Smooth muscle cell (in vitro differentiated cells): ENCODE results near the gene GJB4. TPM values are rescaled to one million over a fixed set of nuclear protein-coding genes. Genes with fewer than 3 reads are reported as not detected.

Source experiments
- DNase-seq: peaks from one replicate; lab custom pipeline; 2025; ENCODE audit not compliant: unreplicated experiment; lab: John Stamatoyannopoulos, UW
- H2AFZ ChIP-seq: fragments of 200-600 bp; sonication (generic); 2 replicates; pipeline ENCODE4 v1.6.0; 2016; ENCODE audit warnings: antibody characterized with exemption, low read depth, mild to moderate bottlenecking
- H3F3A ChIP-seq: fragments of 200-600 bp; sonication (generic); 2 replicates; pipeline ENCODE4 v1.6.0; 2017; ENCODE audit warnings: antibody characterized with exemption, low read depth
- H3K27ac ChIP-seq: fragments of 200-600 bp; sonication (generic); 2 replicates; pipeline ENCODE4 v1.5.1; 2016; ENCODE audit warnings: low read depth, mild to moderate bottlenecking
- H3K27me3 ChIP-seq: fragments of 200-600 bp; sonication (generic); 2 replicates; pipeline ENCODE4 v1.6.1; 2016; ENCODE audit warnings: low read depth, mild to moderate bottlenecking
- H3K36me3 ChIP-seq: fragments of 200-600 bp; sonication (generic); 2 replicates; pipeline ENCODE4 v1.5.1; 2016; ENCODE audit warnings: low read depth
- H3K4me1 ChIP-seq: fragments of 200-600 bp; sonication (generic); 2 replicates; pipeline ENCODE4 v1.5.1; 2016; ENCODE audit warnings: low read depth
- H3K4me2 ChIP-seq: fragments of 200-600 bp; sonication (generic); 2 replicates; pipeline ENCODE4 v1.6.0; 2016; ENCODE audit warnings: mild to moderate bottlenecking
- H3K4me3 ChIP-seq: fragments of 200-600 bp; sonication (generic); 2 replicates; pipeline ENCODE4 v1.5.1; 2016; ENCODE audit warnings: mild to moderate bottlenecking
- H3K79me2 ChIP-seq: fragments of 200-600 bp; sonication (generic); 2 replicates; pipeline ENCODE4 v1.6.0; 2016; ENCODE audit warnings: low read depth, mild to moderate bottlenecking
- H3K9ac ChIP-seq: fragments of 200-600 bp; sonication (generic); 2 replicates; pipeline ENCODE4 v1.6.0; 2016; ENCODE audit warnings: low read depth
- H3K9me3 ChIP-seq: fragments of 200-600 bp; sonication (generic); replicated peaks from 2 replicates; pipeline ENCODE4 v1.5.1; 2016; ENCODE audit warnings: low read depth
- H4K20me1 ChIP-seq: fragments of 200-600 bp; sonication (generic); 2 replicates; pipeline ENCODE4 v1.6.0; 2016; ENCODE audit warnings: low read depth
- WGBS: methylation state at CpG from one replicate; pipeline ENCODE4 v1.1.7; 2016; ENCODE audit warnings: low lambda C conversion rate; 5-methylcytosine and 5-hydroxymethylcytosine counted together
- polyA plus RNA-seq: library from polyadenylated mRNA; unstranded; fragments of >200 nt; fragmentation: Nextera tagmentation; extraction: Ambion mirVana; gene quantifications from 2 replicates; pipeline ENCODE4 v1.2.1, GENCODE V29; 2016
- total RNA-seq: library from RNA; depleted of rRNA; stranded (reverse); fragments of >200 nt; gene quantifications from 2 replicates; pipeline ENCODE4 v1.2.3, GENCODE V29; 2014
- TF ChIP-seq, protein P1 (sequence below): fragments of 200-600 bp; sonication (generic); IDR thresholded peaks from 2 replicates; pipeline ENCODE4 v1.5.1; 2017; ENCODE audit warnings: borderline replicate concordance, mild to moderate bottlenecking, antibody characterized with exemption; ENCODE audit not compliant: insufficient read depth, poor library complexity, severe bottlenecking

GJB4 gene
- total and polyA plus RNA-seq, 2 experiments from 2014 or later: 0.67 TPM; not detected in 1

DNA sequence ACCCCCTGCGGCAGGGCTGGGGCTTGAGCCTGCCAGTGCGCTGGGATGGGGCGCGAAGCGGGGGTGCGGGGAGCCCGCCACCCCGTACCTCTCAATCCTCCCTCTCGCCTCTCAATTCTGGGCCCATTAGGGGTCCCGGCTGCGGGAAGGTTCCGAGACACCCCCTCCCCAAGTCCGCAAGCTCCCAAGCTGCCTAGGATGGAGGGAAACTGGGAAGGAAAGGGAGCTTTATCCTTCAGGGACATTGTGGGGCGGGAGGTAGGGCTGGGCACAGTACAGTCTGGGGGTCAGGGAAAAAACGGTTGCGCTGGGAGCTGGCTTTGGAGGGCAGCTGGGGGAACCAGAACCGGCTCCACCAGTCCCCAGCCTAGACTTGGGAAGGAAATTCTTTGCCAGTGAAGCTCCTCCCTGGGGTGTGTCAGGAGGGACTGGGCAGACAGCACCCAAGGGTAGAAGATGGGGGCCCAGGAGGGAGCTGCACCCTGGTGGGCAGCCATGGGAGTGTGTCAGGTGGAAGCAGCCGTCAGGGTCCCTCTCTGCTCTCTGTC lies 22.4 kb downstream of the GJB4 start:
- Histone ChIP-seq H3K4me1 (peaks cover 9% of the 10 kb centered on the region), H3K36me3 (no peaks in the 10 kb centered on the region), H3K79me2 (no peaks in the 10 kb centered on the region), H3K9me3 (no peaks in the 10 kb centered on the region), H3F3A (no peaks in the 10 kb centered on the region), H4K20me1 (no peaks in the 10 kb centered on the region), H3K9ac (no peak overlapping the region), H2AFZ (no peak overlapping the region), H3K4me2 (peak overlapping the region; percentile 87), H3K27ac (peak overlapping the region; percentile 49), H3K4me3 (peak overlapping the region; percentile 40), H3K27me3 (peaks cover 54% of the 10 kb centered on the region)
- TF ChIP-seq, protein P1, sequence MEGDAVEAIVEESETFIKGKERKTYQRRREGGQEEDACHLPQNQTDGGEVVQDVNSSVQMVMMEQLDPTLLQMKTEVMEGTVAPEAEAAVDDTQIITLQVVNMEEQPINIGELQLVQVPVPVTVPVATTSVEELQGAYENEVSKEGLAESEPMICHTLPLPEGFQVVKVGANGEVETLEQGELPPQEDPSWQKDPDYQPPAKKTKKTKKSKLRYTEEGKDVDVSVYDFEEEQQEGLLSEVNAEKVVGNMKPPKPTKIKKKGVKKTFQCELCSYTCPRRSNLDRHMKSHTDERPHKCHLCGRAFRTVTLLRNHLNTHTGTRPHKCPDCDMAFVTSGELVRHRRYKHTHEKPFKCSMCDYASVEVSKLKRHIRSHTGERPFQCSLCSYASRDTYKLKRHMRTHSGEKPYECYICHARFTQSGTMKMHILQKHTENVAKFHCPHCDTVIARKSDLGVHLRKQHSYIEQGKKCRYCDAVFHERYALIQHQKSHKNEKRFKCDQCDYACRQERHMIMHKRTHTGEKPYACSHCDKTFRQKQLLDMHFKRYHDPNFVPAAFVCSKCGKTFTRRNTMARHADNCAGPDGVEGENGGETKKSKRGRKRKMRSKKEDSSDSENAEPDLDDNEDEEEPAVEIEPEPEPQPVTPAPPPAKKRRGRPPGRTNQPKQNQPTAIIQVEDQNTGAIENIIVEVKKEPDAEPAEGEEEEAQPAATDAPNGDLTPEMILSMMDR: no peak
- DNase-seq: no peak
- WGBS: 17% methylated on average over 11 of the region's 18 CpGs

DNA sequence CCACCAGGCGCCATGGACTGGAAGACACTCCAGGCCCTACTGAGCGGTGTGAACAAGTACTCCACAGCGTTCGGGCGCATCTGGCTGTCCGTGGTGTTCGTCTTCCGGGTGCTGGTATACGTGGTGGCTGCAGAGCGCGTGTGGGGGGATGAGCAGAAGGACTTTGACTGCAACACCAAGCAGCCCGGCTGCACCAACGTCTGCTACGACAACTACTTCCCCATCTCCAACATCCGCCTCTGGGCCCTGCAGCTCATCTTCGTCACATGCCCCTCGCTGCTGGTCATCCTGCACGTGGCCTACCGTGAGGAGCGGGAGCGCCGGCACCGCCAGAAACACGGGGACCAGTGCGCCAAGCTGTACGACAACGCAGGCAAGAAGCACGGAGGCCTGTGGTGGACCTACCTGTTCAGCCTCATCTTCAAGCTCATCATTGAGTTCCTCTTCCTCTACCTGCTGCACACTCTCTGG lies 25.2 kb downstream of the GJB4 start:
- no peak for DNase-seq
- Histone ChIP-seq H3K27ac (no peak overlapping the region), H3K9ac (no peak overlapping the region)

DNA sequence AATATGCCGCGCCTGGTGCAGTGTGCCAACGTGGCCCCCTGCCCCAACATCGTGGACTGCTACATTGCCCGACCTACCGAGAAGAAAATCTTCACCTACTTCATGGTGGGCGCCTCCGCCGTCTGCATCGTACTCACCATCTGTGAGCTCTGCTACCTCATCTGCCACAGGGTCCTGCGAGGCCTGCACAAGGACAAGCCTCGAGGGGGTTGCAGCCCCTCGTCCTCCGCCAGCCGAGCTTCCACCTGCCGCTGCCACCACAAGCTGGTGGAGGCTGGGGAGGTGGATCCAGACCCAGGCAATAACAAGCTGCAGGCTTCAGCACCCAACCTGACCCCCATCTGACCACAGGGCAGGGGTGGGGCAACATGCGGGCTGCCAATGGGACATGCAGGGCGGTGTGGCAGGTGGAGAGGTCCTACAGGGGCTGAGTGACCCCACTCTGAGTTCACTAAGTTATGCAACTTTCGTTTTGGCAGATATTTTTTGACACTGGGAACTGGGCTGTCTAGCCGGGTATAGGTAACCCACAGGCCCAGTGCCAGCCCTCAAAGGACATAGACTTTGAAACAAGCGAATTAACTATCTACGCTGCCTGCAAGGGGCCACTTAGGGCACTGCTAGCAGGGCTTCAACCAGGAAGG lies 25.8 kb downstream of the GJB4 start:
- H3K4me2 ChIP-seq: no peak overlapping the region
- H3K9me3 ChIP-seq: no peaks in the 10 kb centered on the region
- no peaks in the 10 kb centered on the region for H4K20me1 ChIP-seq
- no peak overlapping the region for H3K27ac ChIP-seq
- TF ChIP-seq, protein P1: no peak
- H3K79me2 ChIP-seq: no peaks in the 10 kb centered on the region
- H3K4me3 ChIP-seq: no peak overlapping the region
- H3F3A ChIP-seq: no peaks in the 10 kb centered on the region
- DNase-seq: no peak
- H3K9ac ChIP-seq: no peak overlapping the region
- H3K4me1 ChIP-seq: peaks cover 9% of the 10 kb centered on the region
- no peak overlapping the region for H2AFZ ChIP-seq
- 91% methylated on average over 22 of the region's 22 CpGs for WGBS
- H3K27me3 ChIP-seq: peaks cover 35% of the 10 kb centered on the region
- H3K36me3 ChIP-seq: no peaks in the 10 kb centered on the region

More for the DNA sequence above, 25.2 kb downstream of the GJB4 start:
- no peaks in the 10 kb centered on the region for H3K9me3 ChIP-seq
- no peak overlapping the region for H2AFZ ChIP-seq
- no peak overlapping the region for H3K4me3 ChIP-seq
- H3K36me3 ChIP-seq: no peaks in the 10 kb centered on the region
- peaks cover 9% of the 10 kb centered on the region for H3K4me1 ChIP-seq
- WGBS: 95% methylated on average over 28 of the region's 28 CpGs
- no peak overlapping the region for H3K4me2 ChIP-seq
- peaks cover 40% of the 10 kb centered on the region for H3K27me3 ChIP-seq
- TF ChIP-seq, protein P1: no peak
- H4K20me1 ChIP-seq: no peaks in the 10 kb centered on the region
- H3F3A ChIP-seq: no peaks in the 10 kb centered on the region
- H3K79me2 ChIP-seq: no peaks in the 10 kb centered on the region
